GM21786 (cell line): ENCODE measurements around the gene RNF187.

Experiments
- ATAC-seq: cut with Tn5 transposase; IDR thresholded peaks from one replicate; pipeline ENCODE4 v1.9.1; 2021; ENCODE audit not compliant: unreplicated experiment

The RNF187 gene

DNA sequence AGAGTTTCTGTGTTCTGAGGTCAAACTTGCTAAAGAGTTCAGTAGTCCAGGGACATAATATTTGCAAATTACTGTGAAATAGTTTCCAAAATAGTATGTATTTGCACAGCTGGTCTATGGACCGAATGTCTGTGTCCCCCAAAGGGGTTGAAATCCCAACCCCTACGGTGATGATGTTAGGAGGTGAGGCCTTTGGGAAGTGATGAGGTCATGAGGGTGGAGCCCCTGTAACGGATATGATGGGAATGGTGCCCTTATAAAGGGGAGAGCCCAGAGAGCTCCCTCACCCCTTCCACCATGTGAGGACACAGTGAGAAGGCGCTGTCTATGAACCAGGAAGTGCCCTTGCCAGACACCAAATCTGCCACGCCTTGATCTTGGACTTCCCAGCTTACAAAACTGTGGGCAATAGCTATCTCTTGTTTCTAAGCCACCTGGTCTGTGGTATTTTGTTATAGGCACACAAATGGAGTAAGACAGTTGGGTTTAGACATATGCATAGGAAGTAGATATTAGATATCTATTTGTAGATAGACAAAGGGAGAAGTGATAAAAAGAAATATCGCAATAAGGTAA is 21.7 kb downstream of the RNF187 start:
- ATAC-seq: no peak

GRCh38 chr1:228510101-228510802 is 23.1 kb downstream of the RNF187 start:
- no peak for ATAC-seq

- ATAC-seq: no peak
Measured at GRCh38 chr1:228510803-228511413, 23.7 kb downstream of the RNF187 start.

- ATAC-seq: no peak
Measured at GRCh38 chr1:228511546-228512445, 24.6 kb downstream of the RNF187 start.

DNA sequence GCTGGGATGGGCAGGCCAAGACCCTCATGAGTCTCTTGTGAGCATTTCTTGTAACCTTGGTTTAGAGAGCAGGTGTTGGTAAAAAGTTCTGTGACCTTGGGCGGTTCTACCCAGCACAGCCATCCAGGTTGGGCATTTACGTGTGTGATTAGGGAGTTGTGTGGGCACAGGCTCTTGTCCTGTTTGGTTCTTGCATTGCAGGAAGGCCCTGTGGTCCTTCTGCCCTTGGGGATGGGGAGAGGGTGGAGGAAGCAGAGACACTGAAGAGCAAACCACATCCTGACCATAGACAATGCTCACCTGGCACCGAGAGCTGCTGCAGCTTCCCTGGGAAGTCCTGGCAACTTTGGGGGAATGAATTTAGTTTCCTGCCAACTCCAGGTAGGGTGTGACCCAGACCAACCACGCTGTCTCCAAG is 25.6 kb downstream of the RNF187 start:
- no peak for ATAC-seq

DNA sequence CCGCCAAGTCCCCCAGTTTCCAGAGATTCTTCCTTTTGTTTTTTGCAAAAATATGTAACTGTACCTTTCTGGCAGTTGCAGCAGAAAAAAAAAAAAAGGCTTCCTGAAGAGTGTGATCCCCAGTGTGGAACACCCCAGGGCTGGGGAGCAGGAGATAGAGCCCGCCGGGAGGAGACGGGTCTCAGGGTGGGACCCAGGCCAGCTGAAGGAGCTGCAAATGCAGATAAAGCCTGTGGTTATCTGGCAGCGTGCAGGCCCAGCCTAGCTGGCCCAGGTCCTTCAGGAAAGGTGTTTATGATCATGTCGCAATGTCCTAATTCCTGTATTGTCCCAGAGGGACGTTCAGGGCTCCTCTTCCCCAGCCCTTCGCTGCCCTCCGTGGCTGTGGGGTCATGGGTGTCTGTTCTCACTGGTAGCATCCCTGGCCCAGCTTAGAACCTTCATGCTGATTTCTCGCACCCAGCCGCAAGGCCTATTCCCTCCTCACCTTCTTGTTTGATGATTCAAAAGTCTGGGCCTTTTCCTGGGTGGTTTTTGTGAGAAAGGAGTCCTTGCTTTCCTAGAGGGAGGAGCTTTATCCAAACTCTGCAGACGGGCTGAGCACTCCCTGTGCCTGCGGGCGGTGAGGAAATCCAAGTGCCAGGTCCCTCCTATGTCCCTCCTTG is 26.2 kb downstream of the RNF187 start:
- no peak for ATAC-seq

GRCh38 chr1:228514421-228514820 is 27.2 kb downstream of the RNF187 start:
- ATAC-seq: no peak

GRCh38 chr1:228515200-228515834 is 28.1 kb downstream of the RNF187 start:
- no peak for ATAC-seq

DNA sequence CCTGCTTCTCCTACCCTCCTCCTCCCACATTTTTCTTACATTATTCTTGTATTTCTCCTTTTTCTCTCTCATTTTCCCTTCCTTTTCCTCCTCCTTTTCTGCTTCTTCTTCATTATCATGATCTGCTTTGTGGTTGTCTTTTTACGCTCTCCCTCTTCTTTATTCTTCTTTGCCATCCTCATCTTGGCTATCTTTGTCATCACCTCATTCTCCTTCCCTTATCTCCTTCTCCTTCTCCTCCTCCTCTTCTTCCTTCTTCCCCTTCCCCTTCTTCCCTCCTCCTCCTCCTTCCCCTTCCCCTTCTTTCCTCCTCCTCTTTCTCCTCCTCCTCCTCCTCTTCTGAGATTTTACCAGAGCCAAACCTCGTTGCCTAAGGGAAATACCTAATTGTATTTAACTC is 30.5 kb downstream of the RNF187 start:
- no peak for ATAC-seq

DNA sequence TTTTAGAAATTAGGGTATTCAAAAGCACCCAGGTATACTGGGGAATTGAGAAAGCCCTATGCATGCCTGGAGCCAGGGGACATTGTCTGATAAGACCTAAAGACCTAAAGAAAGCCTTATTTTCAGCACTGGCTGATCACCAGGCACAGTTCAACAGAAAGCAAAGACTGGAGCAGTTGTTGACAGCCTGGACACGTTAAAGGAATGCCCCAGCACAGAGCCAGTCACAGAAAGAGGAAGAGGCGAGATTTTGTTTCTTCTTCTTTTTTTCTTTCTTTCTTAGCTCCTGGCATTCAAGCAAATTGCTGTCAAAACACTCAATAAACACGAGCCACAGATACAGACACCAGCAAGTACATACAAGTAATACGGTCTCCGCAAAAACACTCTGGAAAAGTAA is 40.4 kb downstream of the RNF187 start:
- no peak for ATAC-seq

GRCh38 chr1:228528612-228529011 is 41.4 kb downstream of the RNF187 start:
- ATAC-seq: no peak

DNA sequence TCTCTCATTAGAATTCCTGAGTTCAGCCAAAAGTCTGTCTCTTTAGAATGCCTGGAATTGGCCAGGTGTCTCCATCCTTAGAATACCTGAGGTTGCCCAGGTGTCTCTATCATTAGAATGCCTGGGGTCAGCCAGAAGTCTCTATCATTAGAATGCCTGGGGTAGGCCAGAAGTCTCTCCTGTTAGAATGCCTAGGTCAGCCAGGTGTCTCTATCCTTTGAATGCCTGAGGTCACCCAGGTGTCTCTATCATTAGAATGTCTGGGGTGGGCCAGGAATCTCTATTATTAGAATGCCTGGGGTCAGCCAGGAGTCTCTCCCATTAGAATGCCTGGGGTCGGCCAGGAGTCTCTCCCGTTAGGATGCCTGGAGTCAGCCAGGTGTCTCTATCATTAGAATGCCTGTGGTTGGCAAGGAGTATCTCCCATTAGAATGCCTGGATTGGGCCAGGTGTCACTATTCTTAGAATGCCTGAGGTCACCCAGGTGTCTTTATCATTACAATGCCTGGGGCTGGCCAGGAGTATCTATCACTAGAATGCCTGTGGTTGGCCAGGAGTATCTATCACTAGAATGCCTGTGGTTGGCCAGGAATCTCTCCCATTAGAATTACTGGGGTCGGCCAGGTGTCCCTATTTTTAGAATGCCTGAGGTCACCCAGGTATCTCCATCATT is 43.0 kb downstream of the RNF187 start:
- ATAC-seq: no peak

GRCh38 chr1:228530951-228531731 is 44.0 kb downstream of the RNF187 start:
- ATAC-seq: no peak

- ATAC-seq: no peak
Measured at GRCh38 chr1:228538831-228539230, 51.6 kb downstream of the RNF187 start.

DNA sequence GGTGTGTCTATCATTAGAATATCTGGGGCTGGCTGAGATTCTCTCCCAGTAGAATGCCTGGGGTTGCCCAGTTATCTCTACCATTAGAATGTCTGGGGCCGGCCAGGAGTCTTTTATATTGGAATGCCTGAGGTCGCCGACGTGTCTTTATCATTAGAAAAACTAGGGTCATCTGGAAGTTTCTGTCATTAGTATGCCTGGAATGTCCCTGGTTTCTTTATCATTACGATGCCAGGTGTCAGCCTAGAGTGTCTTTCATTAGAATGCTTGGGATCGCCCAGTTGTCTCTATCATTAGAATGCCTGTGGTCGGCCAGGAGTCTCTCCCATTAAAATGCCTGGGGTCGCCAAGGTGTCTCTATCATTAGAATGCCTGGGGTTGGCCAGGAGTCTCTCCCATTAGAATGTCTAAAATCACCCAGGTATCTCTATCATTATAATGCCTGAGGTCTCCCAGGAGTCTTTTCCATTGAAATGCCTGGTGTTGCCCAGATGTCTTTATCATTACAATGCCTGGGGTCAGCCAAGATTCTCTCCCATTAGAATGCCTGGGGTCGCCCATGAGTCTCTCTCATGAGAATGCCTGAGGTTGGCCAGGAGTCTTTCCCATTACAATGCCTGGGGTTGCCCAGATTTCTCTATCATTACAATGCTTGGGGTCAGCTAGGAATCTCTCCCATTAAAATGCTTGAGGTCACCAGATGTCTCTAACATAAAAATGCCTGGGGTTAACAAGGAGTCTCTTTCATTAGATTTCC is 53.2 kb downstream of the RNF187 start:
- ATAC-seq: no peak

GRCh38 chr1:228541725-228542124 is 54.5 kb downstream of the RNF187 start:
- ATAC-seq: no peak

DNA sequence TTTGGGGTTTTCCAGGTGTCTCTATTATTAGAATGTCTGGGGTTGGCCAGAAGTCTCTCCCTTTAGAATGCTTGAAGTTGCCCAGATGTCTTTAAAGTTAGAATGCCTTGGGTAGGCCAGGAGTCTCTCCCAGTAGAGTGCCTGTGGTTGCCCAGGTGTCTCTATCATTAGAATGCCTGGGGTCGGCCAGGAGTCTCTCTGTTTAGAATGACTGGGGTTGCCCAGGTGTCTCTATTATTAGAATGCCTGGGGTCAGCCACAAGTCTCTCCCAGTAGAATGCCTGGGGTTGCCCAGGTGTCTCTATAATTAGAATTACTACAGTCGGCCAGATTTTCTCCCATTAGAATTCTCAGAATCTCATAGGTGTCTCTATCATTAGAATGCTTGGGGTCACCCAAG is 55.2 kb downstream of the RNF187 start:
- ATAC-seq: no peak

GRCh38 chr1:228542981-228543380 is 55.8 kb downstream of the RNF187 start:
- ATAC-seq: no peak
